Thyroid gland (tissue), 4 donors: ENCODE results near the gene KIDINS220. TPM values are rescaled to one million over a fixed set of nuclear protein-coding genes. Genes with fewer than 3 reads are reported as not detected.

Experiments used
- DNase-seq, 2 donors: peaks; one replicate each; pipeline ENCODE4 v3.0.0-alpha.2; 2019
- H3K27ac ChIP-seq, 3 donors: fragments of 200-600 bp; sonication (generic); 1 replicate in 2 of 3; 2 replicates in 1 of 3; pipeline ENCODE4 v1.5.1; 2016 to 2019; ENCODE audit warnings: mild to moderate bottlenecking in 1 of 3, moderate library complexity in 1 of 3
- H3K27me3 ChIP-seq: fragments of 200-600 bp; sonication (generic); one replicate; pipeline ENCODE4 v1.5.1; 2019
- H3K36me3 ChIP-seq, 2 donors: fragments of 200-600 bp; sonication (generic); one replicate each; pipeline ENCODE4 v1.5.1; 2016 to 2019
- H3K4me1 ChIP-seq, 2 donors: fragments of 200-600 bp; sonication (generic); one replicate each; pipeline ENCODE4 v1.5.1; 2017 to 2019
- H3K4me3 ChIP-seq, 3 donors: fragments of 200-600 bp; sonication (generic); replicated peaks in 1 of 3; 1 replicate in 2 of 3; 2 replicates in 1 of 3; pipeline ENCODE4 v1.5.1; 2016; ENCODE audit warnings: mild to moderate bottlenecking in 1 of 3
- H3K9me3 ChIP-seq: fragments of 200-600 bp; sonication (generic); one replicate; pipeline ENCODE4 v1.5.1; 2017
- POLR2A ChIP-seq, 2 donors: fragments of 450-650 bp; IDR thresholded peaks; one replicate each; pipeline ENCODE4 v1.6.1; 2017; ENCODE audit warnings: antibody characterized with exemption in 2 of 2, mild to moderate bottlenecking in 2 of 2, moderate library complexity in 1 of 2
- WGBS, 2 donors: methylation state at CpG; one replicate each; pipeline ENCODE4 v1.1.5; 2017; 5-methylcytosine and 5-hydroxymethylcytosine counted together
- intact Hi-C: fragments of 100-400 bp; cut with DNase I; formaldehyde crosslinking; loops from one replicate; pipeline ENCODE4 v1.15.1; 2023
- total RNA-seq, 4 donors: library from RNA; depleted of rRNA; stranded (reverse); fragments of >200 nt; gene quantifications; one replicate each; pipeline ENCODE4 v1.2.3, GENCODE V29; 2016
- TF ChIP-seq, protein P1 (sequence below), 6 experiments: fragments of 200-600 bp in 3 of 6; fragments of 450-650 bp in 3 of 6; sonication (generic) in 3 of 6; IDR thresholded peaks; one replicate each; pipeline ENCODE4 v1.5.1; 2016 to 2019; ENCODE audit warnings: antibody characterized with exemption in 6 of 6, mild to moderate bottlenecking in 2 of 6, inconsistent platforms in 1 of 6, moderate library complexity in 1 of 6

KIDINS220 gene
- total RNA-seq, 4 donors from 2014 or later, result 74.0 to 140 (median 79.3) TPM

DNA sequence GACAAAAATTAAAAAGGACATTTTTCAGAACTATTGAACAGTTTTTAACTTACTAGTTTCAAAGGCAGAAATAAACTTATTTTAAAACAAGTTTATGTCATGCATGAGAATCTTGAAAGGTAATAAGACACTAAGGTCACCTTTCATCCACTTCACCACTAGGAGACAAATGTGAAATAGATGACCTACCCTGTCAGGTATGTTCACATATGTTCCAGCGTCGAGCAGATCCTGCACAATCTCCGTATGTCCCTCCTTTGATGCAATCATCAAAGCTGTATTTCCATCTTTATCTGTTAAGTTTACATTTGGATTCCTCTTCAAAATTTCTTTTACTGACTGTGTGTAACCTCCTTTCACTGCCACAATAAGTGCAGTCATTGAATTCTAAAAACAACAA lies 34.7 kb downstream of the KIDINS220 start:
- no peak for DNase-seq
- intact Hi-C loops, result no loop called here
- Histone ChIP-seq H3K9me3 (no peaks in the 10 kb centered on the region), H3K36me3 (peaks cover 21 to 22% of the 10 kb centered on the region in 2 donors), H3K4me1 (no peaks in the 10 kb centered on the region), H3K27me3 (no peaks in the 10 kb centered on the region), H3K4me3 (no peak overlapping the region), H3K27ac (no peak overlapping the region)
- TF ChIP-seq POLR2A (IDR thresholded peaks at IDR 0.05), result no peak
- TF ChIP-seq, protein P1, sequence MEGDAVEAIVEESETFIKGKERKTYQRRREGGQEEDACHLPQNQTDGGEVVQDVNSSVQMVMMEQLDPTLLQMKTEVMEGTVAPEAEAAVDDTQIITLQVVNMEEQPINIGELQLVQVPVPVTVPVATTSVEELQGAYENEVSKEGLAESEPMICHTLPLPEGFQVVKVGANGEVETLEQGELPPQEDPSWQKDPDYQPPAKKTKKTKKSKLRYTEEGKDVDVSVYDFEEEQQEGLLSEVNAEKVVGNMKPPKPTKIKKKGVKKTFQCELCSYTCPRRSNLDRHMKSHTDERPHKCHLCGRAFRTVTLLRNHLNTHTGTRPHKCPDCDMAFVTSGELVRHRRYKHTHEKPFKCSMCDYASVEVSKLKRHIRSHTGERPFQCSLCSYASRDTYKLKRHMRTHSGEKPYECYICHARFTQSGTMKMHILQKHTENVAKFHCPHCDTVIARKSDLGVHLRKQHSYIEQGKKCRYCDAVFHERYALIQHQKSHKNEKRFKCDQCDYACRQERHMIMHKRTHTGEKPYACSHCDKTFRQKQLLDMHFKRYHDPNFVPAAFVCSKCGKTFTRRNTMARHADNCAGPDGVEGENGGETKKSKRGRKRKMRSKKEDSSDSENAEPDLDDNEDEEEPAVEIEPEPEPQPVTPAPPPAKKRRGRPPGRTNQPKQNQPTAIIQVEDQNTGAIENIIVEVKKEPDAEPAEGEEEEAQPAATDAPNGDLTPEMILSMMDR (IDR thresholded peaks at IDR 0.05), result no peak
- WGBS, 2 donors, result 91 to 92% methylated on average over 3 of the region's 3 CpGs

DNA sequence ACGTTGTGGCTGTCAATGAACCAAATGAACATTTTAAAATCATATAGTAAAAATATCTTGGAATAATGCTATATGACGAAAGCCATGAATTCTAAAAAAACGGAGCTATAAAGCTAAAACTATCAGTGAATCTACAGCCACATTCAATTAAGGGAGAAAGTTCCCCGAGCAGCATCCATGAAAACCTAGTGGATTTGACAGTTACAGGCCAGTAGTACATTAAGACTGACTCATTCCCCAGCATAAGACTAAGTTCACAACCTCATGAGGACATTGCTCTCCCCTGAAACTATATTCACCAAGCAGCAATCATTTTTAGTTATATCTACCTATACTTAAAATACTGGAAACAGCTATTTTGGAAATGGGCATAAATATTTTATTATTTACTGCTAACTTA lies 36.6 kb downstream of the KIDINS220 start:
- Histone ChIP-seq H3K4me3 (no peak overlapping the region), H3K9me3 (no peaks in the 10 kb centered on the region), H3K27ac (no peak overlapping the region), H3K27me3 (no peaks in the 10 kb centered on the region), H3K36me3 (peaks cover 34 to 35% of the 10 kb centered on the region in 2 donors), H3K4me1 (no peaks in the 10 kb centered on the region)
- no peak for DNase-seq
- 95 to 97% methylated on average over 4 of the region's 4 CpGs for WGBS, 2 donors
- TF ChIP-seq, protein P1 (IDR thresholded peaks at IDR 0.05), result no peak
- no peak for TF ChIP-seq POLR2A (IDR thresholded peaks at IDR 0.05)
- intact Hi-C loops, result no loop called here

DNA sequence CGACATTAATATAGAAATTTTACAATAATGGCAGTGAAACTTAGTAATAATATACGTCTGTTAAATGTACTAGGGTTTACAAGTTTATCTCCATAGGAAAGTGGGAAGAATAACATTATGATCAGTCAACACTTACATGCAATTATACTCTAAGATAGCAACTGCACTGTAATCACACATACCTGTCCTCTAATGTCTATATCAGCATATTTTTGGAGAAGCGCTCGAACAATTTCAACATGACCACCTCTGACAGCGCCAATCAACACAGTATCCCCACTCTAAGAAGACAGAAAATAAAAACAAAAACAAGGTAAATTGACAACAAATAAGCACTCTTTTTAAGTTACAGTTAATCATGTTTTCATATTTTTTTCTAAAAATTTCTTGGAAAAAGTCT lies 37.2 kb downstream of the KIDINS220 start:
- 90 to 97% methylated on average over 5 of the region's 5 CpGs for WGBS, 2 donors
- Histone ChIP-seq H3K27me3 (no peaks in the 10 kb centered on the region), H3K27ac (no peak overlapping the region), H3K9me3 (no peaks in the 10 kb centered on the region), H3K4me1 (no peaks in the 10 kb centered on the region), H3K4me3 (no peak overlapping the region), H3K36me3 (peaks cover 28 to 32% of the 10 kb centered on the region in 2 donors)
- intact Hi-C loops, result no loop called here
- TF ChIP-seq, protein P1 (IDR thresholded peaks at IDR 0.05), result no peak
- no peak for TF ChIP-seq POLR2A (IDR thresholded peaks at IDR 0.05)
- DNase-seq, result no peak

DNA sequence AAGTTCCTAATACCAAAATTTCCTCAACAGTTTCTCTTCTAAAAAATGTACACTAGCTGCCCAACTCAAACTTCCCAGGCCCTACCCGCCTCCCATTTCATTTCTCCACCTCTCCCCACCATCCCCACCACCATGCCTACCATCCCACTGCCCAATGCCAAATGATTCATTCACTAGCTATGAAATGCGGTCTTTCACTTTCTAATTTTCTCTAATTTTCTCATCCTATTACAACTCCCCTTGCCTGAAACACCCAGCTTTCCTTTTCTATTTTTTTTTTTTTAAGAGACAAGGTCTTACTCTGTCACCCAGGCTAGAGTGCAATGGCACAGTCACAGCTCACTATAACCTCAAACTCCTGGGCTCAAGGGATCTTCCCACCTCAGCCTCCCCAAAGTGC lies 38.4 kb downstream of the KIDINS220 start:
- Histone ChIP-seq H3K4me1 (no peaks in the 10 kb centered on the region), H3K27ac (no peak overlapping the region), H3K27me3 (no peaks in the 10 kb centered on the region), H3K9me3 (no peaks in the 10 kb centered on the region), H3K4me3 (no peak overlapping the region), H3K36me3 (peaks cover 26 to 27% of the 10 kb centered on the region in 2 donors)
- intact Hi-C loops, result no loop called here
- no peak for DNase-seq
- TF ChIP-seq, protein P1 (IDR thresholded peaks at IDR 0.05), result no peak
- WGBS, 2 donors, result 97 to 98% methylated on average over 2 of the region's 2 CpGs

DNA sequence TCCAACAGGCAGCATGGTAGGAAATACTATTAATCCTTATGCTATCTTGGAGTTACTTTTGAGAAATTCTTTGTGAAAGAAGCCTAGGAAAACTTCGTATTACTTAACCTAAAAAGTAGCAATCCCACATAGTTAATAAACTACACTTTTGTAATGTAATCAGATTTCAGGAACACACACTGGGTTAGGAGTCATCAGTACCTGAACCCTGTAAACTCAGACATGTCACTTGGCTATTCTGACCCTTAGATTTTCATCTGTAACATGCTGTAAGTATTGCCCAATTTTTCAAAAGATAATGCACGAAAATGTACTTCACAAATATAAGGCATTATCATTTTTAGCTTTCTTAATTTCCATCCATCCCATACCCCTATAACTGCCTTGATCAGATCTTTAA lies 39.0 kb downstream of the KIDINS220 start:
- WGBS, 2 donors, result 94 to 95% methylated on average over 2 of the region's 2 CpGs
- intact Hi-C loops, result no loop called here

More for the DNA sequence above, 39.0 kb downstream of the KIDINS220 start:
- no peaks in the 10 kb centered on the region for H3K9me3 ChIP-seq
- H3K36me3 ChIP-seq, result peaks cover 27 to 30% of the 10 kb centered on the region in 2 donors
- H3K4me1 ChIP-seq, result no peaks in the 10 kb centered on the region
- no peak for DNase-seq
- no peaks in the 10 kb centered on the region for H3K27me3 ChIP-seq
- no peak overlapping the region for H3K4me3 ChIP-seq
- H3K27ac ChIP-seq, result no peak overlapping the region
- TF ChIP-seq, protein P1 (IDR thresholded peaks at IDR 0.05), result no peak
- TF ChIP-seq POLR2A (IDR thresholded peaks at IDR 0.05), result no peak
